Mucosa of rectum (tissue), 2 donors: ENCODE data around the gene ASIC1.

Source experiments
- H3K27ac ChIP-seq, 2 donors: one replicate each; pipeline ENCODE4 v1.7.0; 2013; ENCODE audit warnings: inconsistent platforms in 2 of 2, low read depth in 2 of 2, low read length in 2 of 2
- H3K27me3 ChIP-seq, 2 donors: one replicate each; pipeline ENCODE4 v1.7.0; 2013; ENCODE audit warnings: low read length in 2 of 2; ENCODE audit not compliant: control insufficient read depth in 2 of 2, insufficient read depth in 2 of 2
- H3K36me3 ChIP-seq, 2 donors: one replicate each; pipeline ENCODE4 v1.7.0; 2013; ENCODE audit warnings: low read length in 2 of 2; ENCODE audit not compliant: control insufficient read depth in 2 of 2, insufficient read depth in 2 of 2
- H3K4me1 ChIP-seq, 2 donors: one replicate each; pipeline ENCODE4 v1.7.0; 2013; ENCODE audit warnings: low read length in 2 of 2, mild to moderate bottlenecking in 1 of 2; ENCODE audit not compliant: control insufficient read depth in 2 of 2, insufficient read depth in 2 of 2
- H3K4me3 ChIP-seq, 2 donors: one replicate each; pipeline ENCODE4 v1.7.0; 2013; ENCODE audit warnings: low read length in 2 of 2
- H3K9ac ChIP-seq, 2 donors: one replicate each; pipeline ENCODE4 v1.7.0; 2013; ENCODE audit warnings: low read length in 2 of 2, low read depth in 1 of 2, mild to moderate bottlenecking in 1 of 2
- H3K9me3 ChIP-seq, 2 donors: one replicate each; pipeline ENCODE4 v1.7.0; 2013; ENCODE audit warnings: low read length in 2 of 2; ENCODE audit not compliant: control insufficient read depth in 2 of 2
- donor health status: healthy.
- donor health status: Normal muscosa, but diverticular disease.

Gene ASIC1

DNA sequence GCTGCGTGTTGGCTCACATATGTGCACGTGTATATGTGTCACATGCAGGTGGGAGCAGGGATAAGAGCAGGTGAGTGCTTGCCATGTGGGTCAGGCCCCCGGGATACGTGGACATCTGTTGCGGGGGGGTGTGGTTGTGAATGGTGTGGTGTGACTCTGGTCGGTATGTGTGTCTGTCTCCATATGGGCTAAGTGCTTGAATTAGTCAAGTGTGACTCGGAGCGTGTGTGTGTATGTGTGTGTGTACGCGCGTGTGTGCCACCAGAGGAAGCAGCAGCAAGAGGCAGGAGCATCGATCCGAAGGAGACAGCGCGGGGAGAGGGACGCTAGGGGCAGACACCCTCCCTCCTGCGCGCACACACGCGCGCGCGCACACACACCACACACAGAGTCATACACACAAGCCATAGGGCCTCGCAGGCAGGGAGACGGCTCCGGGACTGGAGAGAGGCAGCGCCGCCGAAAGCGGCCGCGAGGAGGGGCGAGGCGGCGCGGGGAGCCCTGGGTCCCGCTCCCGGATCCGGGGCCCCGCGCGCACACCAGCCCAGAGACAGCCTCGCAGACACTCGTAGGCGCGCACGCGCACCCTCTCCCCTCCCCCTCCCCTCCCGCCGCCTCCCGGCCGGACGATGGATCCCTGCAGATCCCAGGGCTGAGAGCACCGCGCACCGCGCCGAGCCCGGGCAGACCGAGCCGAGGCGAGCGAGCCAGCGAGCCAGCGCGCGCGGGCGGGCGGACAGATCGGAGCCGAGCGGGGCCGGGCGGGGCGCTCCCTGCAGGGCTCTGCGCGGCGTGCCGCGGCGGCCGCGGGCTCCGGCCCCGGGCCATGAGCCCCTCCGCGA, at the start of gene ASIC1:
Gene ASIC1, plus strand, starts transcription at position 597 of the 842 bp plus-strand sequence. CDS start 1,171 bp downstream, outside the sequence.
- H3K4me3 ChIP-seq, result peak within 1 kb of the TSS; percentile 72 to 76
- no peaks in the 10 kb centered on the region for H3K36me3 ChIP-seq
- H3K9me3 ChIP-seq, result no peaks in the 10 kb centered on the region
- peaks cover 6 to 12% of the 10 kb centered on the region in 2 donors for H3K4me1 ChIP-seq
- H3K27ac ChIP-seq, result no peak within 1 kb of the TSS
- peaks cover 12 to 14% of the 10 kb centered on the region in 2 donors for H3K27me3 ChIP-seq
- H3K9ac ChIP-seq, result peak within 1 kb of the TSS in 1 of 2 donors; percentile 14

DNA sequence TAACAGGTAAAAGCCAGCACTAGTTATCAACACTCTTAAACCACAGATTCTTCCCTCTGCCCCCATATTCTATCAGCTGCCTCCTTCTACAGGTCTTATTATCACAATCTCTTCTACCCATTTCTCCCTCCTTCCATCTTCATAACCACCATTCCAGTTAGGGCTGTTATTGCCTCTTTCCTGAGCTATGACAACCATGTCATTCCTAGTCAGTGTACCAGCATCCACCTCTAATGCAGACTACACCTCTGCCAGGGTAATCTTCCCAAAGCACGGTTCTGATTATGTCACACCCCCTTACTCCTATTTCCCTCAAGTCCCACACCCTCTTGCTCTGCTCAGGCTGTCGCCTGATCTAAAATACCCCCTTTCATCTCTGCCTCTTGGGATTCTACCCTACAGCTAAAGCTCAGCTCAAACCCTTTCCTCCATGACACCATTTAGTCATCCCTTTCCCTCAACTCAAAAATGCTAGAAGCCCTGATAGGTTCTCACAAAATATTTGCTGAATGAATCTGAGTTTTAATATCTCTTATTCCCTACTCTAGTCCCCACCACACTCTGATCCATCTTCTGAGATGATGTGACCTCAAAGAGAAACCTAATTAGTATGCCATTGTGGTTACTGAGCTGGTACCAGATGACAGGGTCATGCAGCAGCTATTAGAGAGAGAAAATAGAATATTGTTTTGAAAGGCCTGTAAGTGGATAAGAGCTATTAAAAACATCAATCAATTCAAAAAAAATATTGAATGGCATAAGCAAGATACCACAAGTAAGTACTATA, 43.8 kb upstream of the ASIC1 start:
- no peak overlapping the region for H3K9ac ChIP-seq
- H3K9me3 ChIP-seq, result no peaks in the 10 kb centered on the region
- H3K27ac ChIP-seq, result no peak overlapping the region
- no peaks in the 10 kb centered on the region for H3K27me3 ChIP-seq
- H3K4me1 ChIP-seq, result no peaks in the 10 kb centered on the region
- no peak overlapping the region for H3K4me3 ChIP-seq
- H3K36me3 ChIP-seq, result no peaks in the 10 kb centered on the region

DNA sequence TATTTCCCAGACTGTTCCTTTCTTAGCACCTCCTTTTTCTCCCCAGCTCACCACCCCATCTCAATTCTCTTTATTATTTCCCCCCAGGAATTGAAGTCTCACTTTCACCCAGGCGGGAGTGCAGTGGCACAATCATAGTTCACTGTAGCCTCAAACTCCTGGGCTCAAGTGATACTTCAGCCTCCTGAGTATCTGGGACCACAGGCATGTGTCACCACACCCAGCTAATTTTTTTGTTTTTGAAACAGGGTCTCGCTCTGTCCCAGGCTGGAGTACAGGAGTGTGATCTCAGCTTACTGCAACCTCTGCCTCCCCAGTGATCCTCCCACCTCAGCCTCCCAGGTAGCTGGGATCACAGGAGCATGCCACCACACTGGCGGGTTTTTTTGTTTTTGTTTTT, 43.1 kb upstream of the ASIC1 start:
- Histone ChIP-seq H3K4me3 (no peak overlapping the region), H3K36me3 (no peaks in the 10 kb centered on the region), H3K27ac (no peak overlapping the region), H3K9ac (no peak overlapping the region), H3K4me1 (no peaks in the 10 kb centered on the region), H3K27me3 (no peaks in the 10 kb centered on the region), H3K9me3 (no peaks in the 10 kb centered on the region)

DNA sequence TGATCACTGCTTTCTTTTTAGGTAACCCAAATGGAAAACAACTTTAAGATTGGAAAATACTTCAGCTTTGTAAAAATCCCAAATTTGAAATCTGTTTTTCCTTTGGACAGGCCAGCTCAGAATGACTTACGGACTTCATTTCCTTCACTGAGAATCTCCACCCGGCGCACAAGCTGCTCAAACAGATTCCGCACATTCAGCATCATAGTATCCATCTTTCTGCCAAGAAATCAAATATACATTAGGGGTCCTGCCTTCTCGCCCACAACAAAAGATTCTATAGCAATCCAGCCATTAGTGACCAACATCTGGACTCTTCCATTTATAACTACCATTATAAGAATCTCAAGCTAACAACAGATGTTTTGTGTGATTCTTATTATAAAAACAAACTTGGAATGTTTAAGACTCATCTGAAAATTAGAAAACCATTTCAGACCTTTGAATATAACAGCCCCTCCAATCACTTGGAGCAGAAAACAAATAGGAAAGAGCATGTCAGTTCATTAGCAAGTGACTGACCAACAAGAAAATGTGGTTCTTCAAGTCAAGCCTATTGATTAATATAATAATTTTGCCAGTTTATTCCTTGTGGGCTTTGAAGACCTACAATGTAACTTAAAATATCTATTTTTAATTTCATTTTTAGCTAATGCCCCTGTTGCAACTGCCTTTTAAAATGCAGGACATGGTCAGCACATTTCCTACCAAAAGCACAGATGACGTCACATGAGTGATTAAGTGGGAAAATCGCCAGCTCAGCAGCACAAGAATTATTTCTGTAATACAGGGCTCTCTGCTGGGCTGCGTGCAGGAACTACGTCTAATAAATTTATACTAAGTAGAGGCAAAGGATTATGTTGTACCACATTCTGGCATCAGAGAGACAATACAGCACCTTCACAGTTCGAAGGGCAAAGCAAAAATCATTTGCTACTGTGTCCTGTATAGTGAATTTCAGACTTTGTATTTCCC, 40.6 kb upstream of the ASIC1 start:
- H3K4me3 ChIP-seq, result no peak overlapping the region
- H3K9ac ChIP-seq, result no peak overlapping the region
- H3K27ac ChIP-seq, result no peak overlapping the region
- H3K36me3 ChIP-seq, result no peaks in the 10 kb centered on the region
- no peaks in the 10 kb centered on the region for H3K4me1 ChIP-seq
- H3K9me3 ChIP-seq, result no peaks in the 10 kb centered on the region
- no peaks in the 10 kb centered on the region for H3K27me3 ChIP-seq

DNA sequence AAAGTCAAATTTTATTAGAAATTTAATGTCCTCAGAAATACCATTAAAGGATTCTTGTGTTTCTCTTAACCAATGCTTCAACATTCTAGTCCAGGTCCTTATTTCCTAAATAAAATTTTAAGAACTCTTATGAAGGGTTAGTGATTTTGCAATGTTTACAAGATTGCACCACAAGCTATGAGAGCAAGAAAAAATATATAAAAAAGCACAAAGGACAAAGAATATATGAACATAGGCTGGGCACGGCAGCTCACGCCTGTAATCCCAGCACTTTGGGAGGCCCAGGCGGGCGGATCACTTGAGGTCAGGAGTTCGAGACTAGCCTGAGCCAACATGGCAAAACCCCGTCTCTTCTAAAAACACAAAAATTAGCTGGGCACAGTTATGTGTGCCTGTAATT, 39.8 kb upstream of the ASIC1 start:
- no peaks in the 10 kb centered on the region for H3K9me3 ChIP-seq
- H3K27me3 ChIP-seq, result no peaks in the 10 kb centered on the region
- no peaks in the 10 kb centered on the region for H3K36me3 ChIP-seq
- peak overlapping the region in 1 of 2 donors; percentile 27 for H3K27ac ChIP-seq
- H3K9ac ChIP-seq, result no peak overlapping the region
- no peaks in the 10 kb centered on the region for H3K4me1 ChIP-seq
- H3K4me3 ChIP-seq, result no peak overlapping the region

DNA sequence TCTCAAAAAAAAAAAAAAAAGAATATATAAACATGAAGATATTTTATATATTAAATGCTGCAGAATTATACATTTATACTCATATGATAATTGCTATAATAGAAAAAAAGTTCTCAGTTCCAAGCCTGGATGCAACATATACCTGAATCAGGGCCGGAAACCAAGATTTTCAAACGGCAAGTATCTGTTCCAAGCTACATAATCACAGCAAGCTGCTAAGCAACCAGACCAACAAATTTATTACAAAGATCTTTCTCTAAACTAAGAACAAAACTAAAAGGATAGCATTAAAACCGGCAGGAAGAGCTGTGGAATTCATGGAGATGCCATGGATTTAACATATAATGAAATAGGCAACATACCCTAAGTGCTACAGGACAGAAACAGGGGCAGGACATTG, 39.2 kb upstream of the ASIC1 start:
- H3K9me3 ChIP-seq, result no peaks in the 10 kb centered on the region
- no peaks in the 10 kb centered on the region for H3K4me1 ChIP-seq
- H3K36me3 ChIP-seq, result no peaks in the 10 kb centered on the region
- no peak overlapping the region for H3K9ac ChIP-seq
- H3K27ac ChIP-seq, result no peak overlapping the region
- H3K4me3 ChIP-seq, result no peak overlapping the region
- no peaks in the 10 kb centered on the region for H3K27me3 ChIP-seq

DNA sequence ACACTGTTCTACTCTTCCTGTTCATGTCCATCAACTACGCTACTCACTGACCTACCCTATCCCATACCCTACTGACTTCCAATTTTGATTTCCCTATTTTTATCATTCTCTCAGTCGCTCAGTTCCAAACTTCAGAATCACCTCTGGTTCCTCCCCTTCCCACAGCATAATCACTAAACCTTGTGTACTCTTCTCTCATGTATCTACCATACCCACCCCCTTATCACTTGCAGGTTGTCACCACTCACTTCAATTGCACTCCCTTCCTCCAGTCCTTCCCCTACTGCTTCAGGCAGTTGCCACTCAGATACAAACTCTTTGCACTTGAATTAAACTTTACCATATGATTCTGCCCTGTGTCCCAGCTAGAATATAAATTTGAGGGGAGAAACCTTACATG, 38.4 kb upstream of the ASIC1 start:
- H3K27me3 ChIP-seq, result no peaks in the 10 kb centered on the region
- H3K36me3 ChIP-seq, result no peaks in the 10 kb centered on the region
- no peaks in the 10 kb centered on the region for H3K4me1 ChIP-seq
- H3K9me3 ChIP-seq, result no peaks in the 10 kb centered on the region
- no peak overlapping the region for H3K27ac ChIP-seq
- no peak overlapping the region for H3K9ac ChIP-seq
- no peak overlapping the region for H3K4me3 ChIP-seq

DNA sequence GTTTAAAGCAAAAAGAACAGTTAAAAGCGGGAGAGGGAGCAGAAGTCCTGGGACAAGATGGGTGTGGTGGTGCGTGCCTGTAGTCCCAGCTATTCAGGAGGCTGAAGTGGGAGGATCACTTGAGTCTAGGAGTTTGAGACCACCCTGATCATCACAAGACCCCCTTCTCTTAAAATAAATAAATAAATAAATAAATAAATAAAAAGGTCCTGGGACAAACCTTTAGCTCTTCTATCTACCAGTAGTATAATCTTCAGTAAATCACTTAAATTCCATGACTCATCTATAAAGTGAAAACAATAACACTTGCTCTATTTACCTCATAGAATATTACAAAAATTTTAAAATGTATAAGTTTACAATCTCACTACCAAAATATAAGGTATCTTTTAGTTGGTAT, 37.9 kb upstream of the ASIC1 start:
- Histone ChIP-seq H3K36me3 (no peaks in the 10 kb centered on the region), H3K27me3 (no peaks in the 10 kb centered on the region), H3K9ac (no peak overlapping the region), H3K4me3 (no peak overlapping the region), H3K9me3 (no peaks in the 10 kb centered on the region), H3K27ac (no peak overlapping the region), H3K4me1 (peaks cover 4 to 5% of the 10 kb centered on the region in 2 donors)

DNA sequence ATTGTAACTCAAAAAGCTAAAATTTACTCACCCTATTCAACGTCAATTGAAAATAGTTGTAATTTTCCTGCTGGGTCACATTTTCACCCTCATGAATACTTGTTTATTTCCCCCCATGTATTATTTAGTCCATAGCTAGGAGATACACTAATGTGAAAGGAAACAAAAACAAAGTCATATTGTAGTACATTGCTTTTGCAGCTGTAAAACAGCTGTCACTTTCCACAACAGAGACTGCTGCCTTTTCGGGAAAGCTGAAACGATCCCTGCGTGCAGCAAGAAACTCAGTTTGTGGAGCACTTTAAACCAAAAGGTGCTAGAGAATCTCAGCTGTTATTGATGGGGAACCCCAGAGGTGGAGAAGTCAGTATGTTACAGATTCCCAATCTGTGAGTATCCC, 36.4 kb upstream of the ASIC1 start:
- H3K36me3 ChIP-seq, result no peaks in the 10 kb centered on the region
- H3K27ac ChIP-seq, result no peak overlapping the region
- H3K27me3 ChIP-seq, result no peaks in the 10 kb centered on the region
- H3K9me3 ChIP-seq, result no peaks in the 10 kb centered on the region
- no peak overlapping the region for H3K4me3 ChIP-seq
- peaks cover 6 to 7% of the 10 kb centered on the region in 2 donors for H3K4me1 ChIP-seq
- H3K9ac ChIP-seq, result no peak overlapping the region
